K562 (cell line): Measurements from ENCODE around the gene IL17D. TPM values are rescaled to one million over a fixed set of nuclear protein-coding genes. Genes with fewer than 3 reads are reported as not detected.

ENCODE experiments used
- ATAC-seq: fragments of 200-7000 bp; cut with Tn5 transposase; 3 replicates; pipeline ENCODE4 v1.9.1; 2020; ENCODE audit warnings: moderate library complexity
- BruUV-seq: library from RNA; stranded (reverse); fragments of 400-500 nt; replicated peaks from 2 replicates; lab custom pipeline; 2021; lab: Mats Ljungman, UMichigan
- CTCF ChIA-PET: fragments of 300-600 bp; formaldehyde crosslinking; extraction: SDS; loops from one replicate; lab custom pipeline; 2021; ENCODE audit warnings: low intra/inter-chr PET ratio; lab: Yijun Ruan, JAX
- POLR2A ChIA-PET: fragments of 300-600, 350-650 bp; sonication (Branson Sonifier 250); formaldehyde crosslinking; extraction: SDS; loops from one replicate; lab custom pipeline; 2021; ENCODE audit warnings: antibody characterized with exemption, inconsistent platforms; lab: Yijun Ruan, JAX
- DNase-seq, 4 experiments: peaks; one replicate each; pipeline versions ENCODE4 v3.0.0 to v3.0.0-alpha.2; 2011 to 2018; ENCODE audit warnings: low spot score in 3 of 4, mixed read lengths in 3 of 4; ENCODE audit errors: extremely low read depth in 1 of 4
- FAIRE-seq: peaks from 2 replicates; lab custom pipeline; 2011; peaks lifted over from hg19 to GRCh38; lab: Jason Lieb, UNC
- H2AFZ ChIP-seq: 2 replicates; pipeline ENCODE4 v1.6.0; 2011; ENCODE audit warnings: low read depth, low read length, control low read depth, inconsistent platforms
- H3K27ac ChIP-seq: fragments of 200-600 bp; 3 replicates; pipeline ENCODE4 v1.8.0; 2011; ENCODE audit warnings: low read depth, mild to moderate bottlenecking, control low read depth, inconsistent platforms, low read length, moderate library complexity, mixed read lengths; ENCODE audit errors: extremely low read depth
- H3K27me3 ChIP-seq, 2 experiments: fragments of 300-600 bp in 1 of 2; 2 replicates in 1 of 2; 3 replicates in 1 of 2; pipeline versions ENCODE4 v1.6.0 to v1.8.0; 2011; ENCODE audit warnings: inconsistent platforms in 2 of 2, low read length in 2 of 2, mild to moderate bottlenecking in 1 of 2, mixed read lengths in 1 of 2, moderate library complexity in 1 of 2; ENCODE audit not compliant: control insufficient read depth in 2 of 2, insufficient read depth in 2 of 2
- H3K36me3 ChIP-seq: fragments of 300-600 bp; 3 replicates; pipeline ENCODE4 v1.8.0; 2011; ENCODE audit warnings: mild to moderate bottlenecking, low read length, inconsistent platforms; ENCODE audit not compliant: control insufficient read depth, insufficient read depth
- H3K4me1 ChIP-seq, 2 experiments: fragments of 200-600 bp in 1 of 2; replicated peaks in 1 of 2; 2 replicates in 1 of 2; 3 replicates in 1 of 2; pipeline versions ENCODE4 v1.5.1 to v1.8.0; 2011; ENCODE audit warnings: inconsistent platforms in 2 of 2, low read length in 2 of 2, mild to moderate bottlenecking in 1 of 2, mixed read lengths in 1 of 2, moderate library complexity in 1 of 2; ENCODE audit not compliant: control insufficient read depth in 2 of 2, insufficient read depth in 2 of 2
- H3K4me2 ChIP-seq: 2 replicates; pipeline ENCODE4 v1.6.1; 2011; ENCODE audit warnings: low read length, control low read depth, inconsistent platforms, mixed read lengths; ENCODE audit not compliant: insufficient read depth
- H3K4me3 ChIP-seq: fragments of 200-600 bp; sonication (generic), shearing (Covaris generic); 2 replicates; pipeline ENCODE4 v1.5.1; 2016; ENCODE audit warnings: control low read depth, inconsistent platforms
- H3K79me2 ChIP-seq: fragments of 200-600 bp; 3 replicates; pipeline ENCODE4 v1.8.0; 2011; ENCODE audit warnings: low read length, inconsistent platforms; ENCODE audit not compliant: control insufficient read depth, insufficient read depth
- H3K9ac ChIP-seq, 2 experiments: 2 replicates each; pipeline versions ENCODE4 v1.6.0 to v1.6.1; 2011; ENCODE audit warnings: low read depth in 2 of 2, low read length in 2 of 2, control low read depth in 1 of 2, inconsistent platforms in 1 of 2, mild to moderate bottlenecking in 1 of 2, mixed read lengths in 1 of 2; ENCODE audit not compliant: insufficient read depth in 1 of 2
- H3K9me1 ChIP-seq: one replicate; pipeline ENCODE4 v1.6.0; 2011; ENCODE audit warnings: inconsistent platforms, mild to moderate bottlenecking, low read length, moderate library complexity; ENCODE audit not compliant: control insufficient read depth, insufficient read depth
- H3K9me3 ChIP-seq: replicated peaks from 2 replicates; pipeline ENCODE4 v1.5.1; 2011; ENCODE audit warnings: low read depth, low read length, inconsistent platforms; ENCODE audit not compliant: control insufficient read depth, insufficient read depth
- H4K20me1 ChIP-seq: replicated peaks from 2 replicates; pipeline ENCODE4 v1.6.1; 2011; ENCODE audit warnings: low read length, inconsistent platforms, mixed read lengths; ENCODE audit not compliant: control insufficient read depth, insufficient read depth
- CEBPZ ChIP-seq: fragments of 150-350 bp; IDR thresholded peaks from 2 replicates; pipeline ENCODE4 v1.6.1; 2014; ENCODE audit warnings: low read depth, mild to moderate bottlenecking, low read length, borderline replicate concordance
- FOS ChIP-seq: IDR thresholded peaks from 3 replicates; pipeline ENCODE4 v1.6.1; 2011; ENCODE audit not compliant: insufficient read length; ENCODE audit errors: extremely low read depth
- HMGXB4 ChIP-seq: sonication (generic); formaldehyde crosslinking; IDR thresholded peaks from 2 replicates; pipeline ENCODE4 v1.8.1; 2023; ENCODE audit warnings: mild to moderate bottlenecking, missing genetic modification reagents
- POLR2G ChIP-seq: fragments of 200-400 bp; formaldehyde crosslinking; IDR thresholded peaks from 2 replicates; pipeline ENCODE4 v1.6.1; 2017; ENCODE audit warnings: low read depth, mild to moderate bottlenecking, antibody characterized with exemption, low read length, moderate library complexity
- SUPT5H ChIP-seq: fragments of 450-650 bp; IDR thresholded peaks from 2 replicates; pipeline ENCODE4 v1.6.1; 2016
- TEAD2 ChIP-seq: fragments of 450-650 bp; IDR thresholded peaks from 2 replicates; pipeline ENCODE4 v1.6.1; 2016; ENCODE audit warnings: missing genetic modification characterization, control low read depth, missing compliant biosample characterization
- U2AF2 ChIP-seq: fragments of 200-400 bp; formaldehyde crosslinking; optimal IDR thresholded peaks from 2 replicates; pipeline ENCODE3; 2017; ENCODE audit warnings: low read depth, mild to moderate bottlenecking, low read length
- ZNF311 ChIP-seq: fragments of 250-450 bp; sonication (Bioruptor Pico); IDR thresholded peaks from 2 replicates; pipeline ENCODE4 v1.4.0; 2020; ENCODE audit warnings: mild to moderate bottlenecking, moderate library complexity
- ZNF609 ChIP-seq: sonication (generic); formaldehyde crosslinking; IDR thresholded peaks from 2 replicates; pipeline ENCODE4 v1.8.1; 2023; ENCODE audit warnings: missing genetic modification reagents, mild to moderate bottlenecking, borderline replicate concordance
- WGBS: fragments of 100-300 bp; shearing (Covaris generic); methylation state at CpG from one replicate; pipeline ENCODE4 v1.1.6; 2016; ENCODE audit warnings: low coverage, mixed read lengths; ENCODE audit not compliant: insufficient coverage; ENCODE audit errors: missing lambda C conversion rate; 5-methylcytosine and 5-hydroxymethylcytosine counted together
- in situ Hi-C: fragments of 300-500 bp; cut with MboI; formaldehyde crosslinking; loops from 4 replicates; pipeline ENCODE4 v1.15.0; 2018; ENCODE audit warnings: inconsistent platforms, mixed read lengths
- intact Hi-C: fragments of 100-400 bp; cut with micrococcal nuclease; formaldehyde crosslinking; loops from 2 replicates; pipeline ENCODE4 v1.14.2; 2022
- polyA plus RNA-seq, 8 experiments: library from polyadenylated mRNA; depleted of rRNA in 4 of 8; stranded (reverse) in 5 of 8; unstranded in 3 of 8; fragments of >200 nt; fragmentation: Nextera tagmentation in 2 of 8; fragmentation: Illumina TruSeq in 1 of 8; extraction: Ambion mirVana in 2 of 8; extraction: Trizol in 1 of 8; gene quantifications; 2 replicates each; pipeline versions ENCODE4 v1.2.1 to v1.2.3, GENCODE V29; 2011 to 2014; ENCODE audit warnings: inconsistent platforms in 1 of 8, missing spikeins in 1 of 8
- total RNA-seq, 7 experiments: library from RNA; depleted of rRNA in 6 of 7; stranded (reverse); fragments of >200 nt in 6 of 7; fragmentation: Illumina TruSeq in 2 of 7; extraction: Trizol in 2 of 7; gene quantifications; 2 replicates each; pipeline versions ENCODE4 v1.2.1 to v1.2.3, GENCODE V29; 2011 to 2021; ENCODE audit warnings: low replicate concordance in 1 of 7

The IL17D gene
- total and polyA plus RNA-seq, 9 of the 15 experiments (the other 6 are each of a cell fraction or from before 2014, with no cell fraction given): 0.04 to 0.55 (median 0.13) TPM; not detected in 4

GRCh38 chr13:20671789-20672188, 31.7 kb upstream of the IL17D start:
- 40% methylated on average over 1 of the region's 1 CpG for WGBS
- FAIRE-seq: no peak
- intact Hi-C loops: no loop called here
- Histone ChIP-seq H3K27ac (no peak overlapping the region), H3K79me2 (no peaks in the 10 kb centered on the region), H3K27me3 (no peaks in the 10 kb centered on the region), H3K4me3 (no peak overlapping the region), H3K9ac (no peak overlapping the region), H3K36me3 (no peaks in the 10 kb centered on the region), H4K20me1 (no peaks in the 10 kb centered on the region), H3K9me3 (no peaks in the 10 kb centered on the region), H3K4me1 (no peaks in the 10 kb centered on the region; a peak in 2 of 5 replicates), H3K9me1 (no peaks in the 10 kb centered on the region), H3K4me2 (no peak overlapping the region), H2AFZ (no peak overlapping the region)
- in situ Hi-C loops: no loop called here
- no TSS peak for BruUV-seq
- no peak for DNase-seq
- no peak for ATAC-seq
- ChIA-PET CTCF (no interaction called here), POLR2A (no interaction called here)
- TF ChIP-seq ZNF311 (CRISPR knock-in tag): no peak
- no peak for TF ChIP-seq U2AF2
- TF ChIP-seq SUPT5H: no peak
- TF ChIP-seq POLR2G: no peak
- TF ChIP-seq TEAD2 (tag): no peak
- TF ChIP-seq ZNF609 (CRISPR knock-in tag): no peak
- no peak for TF ChIP-seq FOS
- TF ChIP-seq CEBPZ: no peak
- no peak for TF ChIP-seq HMGXB4
